Measurements from ENCODE around the gene PIGB.
"Not testable (repeated sequence)": the region's sequence is repeated elsewhere in the genome, so short reads cannot be mapped to it uniquely, and the experiment has no call there.

PIGB gene

DNA sequence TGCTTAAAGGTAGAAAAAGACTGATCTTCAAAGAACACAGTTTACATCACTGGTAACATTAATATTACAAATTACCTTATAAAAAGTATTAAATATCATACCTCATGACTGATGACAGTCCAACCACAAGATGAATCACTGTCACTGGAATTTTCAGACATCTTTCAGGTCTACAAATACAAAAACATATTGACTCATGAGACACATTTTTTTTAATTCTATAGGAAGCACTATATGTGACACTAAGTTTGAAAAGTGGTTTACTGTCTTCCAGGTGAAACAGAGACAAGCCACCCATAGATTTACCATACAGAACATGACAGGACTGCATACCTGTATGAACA is 70.2 kb downstream of the PIGB start:
- Mint-ChIP-seq H3K27ac (peak overlapping the region; percentile 68), H3K36me3 (peaks cover 6% of the 10 kb centered on the region), H3K4me1 (peaks cover 12% of the 10 kb centered on the region), H3K4me3 (no peak overlapping the region), H3K27me3 (no peaks in the 10 kb centered on the region), H3K9me3 (no peaks in the 10 kb centered on the region)

DNA sequence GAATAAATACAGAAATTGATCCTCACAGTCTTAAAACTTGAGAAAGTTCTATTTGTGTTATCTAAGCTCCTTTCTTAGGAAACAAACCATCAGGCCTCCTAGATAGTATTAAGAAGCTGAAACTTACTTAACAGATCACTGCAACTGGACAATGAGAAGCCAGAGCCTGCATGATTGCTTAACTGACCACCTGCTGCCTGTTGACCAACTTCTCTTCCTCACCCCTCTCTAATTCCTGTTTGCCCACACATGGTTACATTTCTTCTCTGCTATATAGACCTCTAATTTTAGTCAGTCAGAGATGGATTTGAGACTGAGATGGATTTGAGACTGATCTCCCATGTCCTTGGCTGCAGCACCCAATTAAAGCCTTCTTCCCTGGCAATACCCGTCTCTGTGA is 75.7 kb downstream of the PIGB start:
- Mint-ChIP-seq H3K27me3 (no peaks in the 10 kb centered on the region), H3K9me3 (no peaks in the 10 kb centered on the region), H3K4me3 (no peak overlapping the region), H3K27ac (no peak overlapping the region), H3K4me1 (peaks cover 24% of the 10 kb centered on the region), H3K36me3 (peaks cover 23% of the 10 kb centered on the region)

DNA sequence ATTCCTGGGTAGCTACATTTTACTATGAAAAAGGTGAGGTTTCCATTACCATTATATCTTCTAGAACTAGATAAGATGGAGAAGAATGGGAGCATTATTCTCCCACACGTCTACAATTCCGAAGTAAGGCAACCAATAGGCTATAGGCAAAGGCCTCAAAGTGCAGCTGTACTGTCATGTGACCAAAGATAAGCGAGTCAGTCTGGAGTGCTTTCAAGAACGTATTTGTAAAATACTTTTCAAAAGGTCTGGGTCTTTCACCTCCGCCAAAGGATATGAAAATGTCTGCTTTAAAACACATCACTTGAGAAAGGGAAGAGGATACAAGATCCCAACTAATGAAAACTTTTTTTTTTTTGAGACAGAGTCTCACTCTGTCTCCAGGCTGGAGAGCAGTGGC is 79.2 kb downstream of the PIGB start:
- Mint-ChIP-seq H3K36me3 (peaks cover 26% of the 10 kb centered on the region), H3K27ac (no peak overlapping the region), H3K4me3 (no peak overlapping the region), H3K27me3 (no peaks in the 10 kb centered on the region), H3K9me3 (no peaks in the 10 kb centered on the region), H3K4me1 (peaks cover 43% of the 10 kb centered on the region)

DNA sequence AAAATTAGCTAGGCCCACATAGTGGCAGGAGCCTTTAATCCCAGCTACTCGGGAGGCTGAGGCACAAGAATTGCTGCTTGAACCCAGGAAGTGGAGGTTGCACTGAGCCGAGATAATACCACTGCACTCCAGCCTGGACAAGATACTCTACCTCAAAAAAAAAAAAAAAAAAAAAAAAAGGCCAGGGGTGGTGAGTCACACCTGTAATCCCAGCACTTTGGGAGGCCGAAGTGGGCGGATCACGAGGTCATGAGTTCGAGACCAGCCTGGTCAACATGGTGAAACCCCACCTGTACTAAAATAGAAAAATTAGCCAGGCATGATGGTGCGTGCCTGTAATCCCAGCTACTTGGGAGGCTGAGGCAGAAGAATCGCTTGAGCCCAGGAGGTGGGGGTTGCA is 81.0 kb downstream of the PIGB start:
- H3K27ac Mint-ChIP-seq, H3K9me3 Mint-ChIP-seq, H3K27me3 Mint-ChIP-seq, H3K4me3 Mint-ChIP-seq: not testable (repeated sequence)
- H3K36me3 Mint-ChIP-seq, result peaks cover 23% of the 10 kb centered on the region
- peaks cover 50% of the 10 kb centered on the region for H3K4me1 Mint-ChIP-seq

- no peak overlapping the region for H3K4me3 Mint-ChIP-seq
- peak overlapping the region; percentile 47 for H3K27ac Mint-ChIP-seq
- no peaks in the 10 kb centered on the region for H3K27me3 Mint-ChIP-seq
- peaks cover 14% of the 10 kb centered on the region for H3K36me3 Mint-ChIP-seq
- H3K9me3 Mint-ChIP-seq, result no peaks in the 10 kb centered on the region
- peaks cover 42% of the 10 kb centered on the region for H3K4me1 Mint-ChIP-seq
These were observed 82.8 kb downstream of the PIGB start for GRCh38 chr15:55401786-55402246.

GRCh38 chr15:55402707-55403106 is 83.7 kb downstream of the PIGB start:
- H3K4me3 Mint-ChIP-seq, result peak overlapping the region; percentile 6
- no peaks in the 10 kb centered on the region for H3K27me3 Mint-ChIP-seq
- H3K36me3 Mint-ChIP-seq, result peaks cover 11% of the 10 kb centered on the region
- no peaks in the 10 kb centered on the region for H3K9me3 Mint-ChIP-seq
- peaks cover 49% of the 10 kb centered on the region for H3K4me1 Mint-ChIP-seq
- H3K27ac Mint-ChIP-seq, result peak overlapping the region; percentile 78

DNA sequence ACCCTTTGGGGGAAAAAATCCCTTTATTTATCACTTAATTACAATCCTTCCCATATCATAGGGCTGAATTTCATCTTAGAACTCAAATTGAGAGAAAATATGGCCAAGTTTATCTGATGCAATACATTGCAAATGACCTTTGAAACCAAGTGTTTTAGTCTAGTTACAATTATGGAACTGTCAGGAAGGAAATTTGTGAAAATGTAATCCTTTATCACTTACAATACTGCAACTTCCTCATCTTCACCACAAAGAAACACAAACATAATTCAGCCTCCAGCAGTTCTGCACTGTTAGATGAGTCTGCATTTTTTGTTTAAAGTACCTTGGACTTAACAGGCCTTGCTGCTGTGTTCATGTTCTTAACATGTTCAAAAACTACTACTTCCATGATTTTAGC is 84.5 kb downstream of the PIGB start:
- H3K4me3 Mint-ChIP-seq, result no peak overlapping the region
- H3K27me3 Mint-ChIP-seq, result no peaks in the 10 kb centered on the region
- peak overlapping the region; percentile 66 for H3K27ac Mint-ChIP-seq
- peaks cover 4% of the 10 kb centered on the region for H3K36me3 Mint-ChIP-seq
- H3K4me1 Mint-ChIP-seq, result peaks cover 45% of the 10 kb centered on the region
- H3K9me3 Mint-ChIP-seq, result no peaks in the 10 kb centered on the region
